Endothelial cell of umbilical vein (primary cell): Measurements from ENCODE around the gene IRF2. TPM values are rescaled to one million over a fixed set of nuclear protein-coding genes. Genes with fewer than 3 reads are reported as not detected.

Experiments used
- BruUV-seq: library from RNA; stranded (reverse); fragments of 400-500 nt; replicated peaks from 2 replicates; lab custom pipeline; 2021; lab: Mats Ljungman, UMichigan
- CTCF ChIA-PET: fragments of 300-600, 350-600 bp; sonication (Branson Sonifier 250); formaldehyde crosslinking; loops from one replicate; lab custom pipeline; 2021; ENCODE audit warnings: antibody characterized with exemption, inconsistent platforms; lab: Charles Lee
- POLR2A ChIA-PET: fragments of 300-600, 350-600 bp; sonication (Branson Sonifier 250); formaldehyde crosslinking; loops from one replicate; lab custom pipeline; 2021; ENCODE audit warnings: antibody characterized with exemption, inconsistent platforms; lab: Charles Lee
- DNase-seq: peaks from one replicate; pipeline ENCODE4 v3.0.0-alpha.2; 2011; ENCODE audit warnings: low read depth, low spot score
- FAIRE-seq: peaks from 2 replicates; lab custom pipeline; 2011; peaks lifted over from hg19 to GRCh38; lab: Jason Lieb, UNC
- H2AFZ ChIP-seq: 2 replicates; pipeline ENCODE4 v1.6.0; 2012; ENCODE audit warnings: low read depth, low read length, control low read depth, inconsistent platforms
- H3K27ac ChIP-seq: 2 replicates; pipeline ENCODE4 v1.5.1; 2011; ENCODE audit warnings: low read depth, mild to moderate bottlenecking, control low read depth, low read length, moderate library complexity; ENCODE audit not compliant: insufficient read depth
- H3K27me3 ChIP-seq, 2 experiments: 2 replicates each; pipeline versions ENCODE4 v1.6.0 to v1.6.1; 2011; ENCODE audit warnings: low read length in 2 of 2, mixed read lengths in 1 of 2; ENCODE audit not compliant: control insufficient read depth in 2 of 2, insufficient read depth in 2 of 2
- H3K36me3 ChIP-seq, 2 experiments: 2 replicates in 1 of 2; 3 replicates in 1 of 2; pipeline ENCODE4 v1.5.1; 2011; ENCODE audit warnings: low read length in 2 of 2, mild to moderate bottlenecking in 1 of 2, moderate library complexity in 1 of 2; ENCODE audit not compliant: control insufficient read depth in 2 of 2, insufficient read depth in 2 of 2; ENCODE audit errors: extremely low read depth in 1 of 2
- H3K4me1 ChIP-seq: 3 replicates; pipeline ENCODE4 v1.5.1; 2011; ENCODE audit warnings: mild to moderate bottlenecking, low read length; ENCODE audit not compliant: control insufficient read depth, insufficient read depth; ENCODE audit errors: extremely low read depth
- H3K4me2 ChIP-seq: 2 replicates; pipeline ENCODE4 v1.6.1; 2011; ENCODE audit warnings: low read length, control low read depth, mixed read lengths; ENCODE audit not compliant: insufficient read depth
- H3K4me3 ChIP-seq, 3 experiments: fragments of 200-600 bp in 1 of 3; sonication (generic), shearing (Covaris generic) in 1 of 3; replicated peaks in 1 of 3; 2 replicates each; pipeline ENCODE4 v1.5.1; 2011 to 2016; ENCODE audit warnings: control low read depth in 3 of 3, low read length in 3 of 3, mild to moderate bottlenecking in 2 of 3, inconsistent platforms in 1 of 3, low read depth in 1 of 3, moderate library complexity in 1 of 3; ENCODE audit not compliant: insufficient read depth in 1 of 3
- H3K79me2 ChIP-seq: 2 replicates; pipeline ENCODE4 v1.6.0; 2012; ENCODE audit warnings: low read length, inconsistent platforms; ENCODE audit not compliant: control insufficient read depth, insufficient read depth
- H3K9ac ChIP-seq: replicated peaks from 2 replicates; pipeline ENCODE3; 2011; ENCODE audit warnings: low read length, control low read depth; ENCODE audit not compliant: insufficient read depth; ENCODE audit errors: extremely low read depth
- H3K9me1 ChIP-seq: replicated peaks from 3 replicates; pipeline ENCODE4 v1.6.0; 2011; ENCODE audit warnings: mild to moderate bottlenecking, low read length; ENCODE audit not compliant: control insufficient read depth, insufficient read depth; ENCODE audit errors: extremely low read depth
- H3K9me3 ChIP-seq: replicated peaks from 2 replicates; pipeline ENCODE4 v1.5.1; 2012; ENCODE audit warnings: low read length, inconsistent platforms; ENCODE audit not compliant: control insufficient read depth, insufficient read depth
- H4K20me1 ChIP-seq: replicated peaks from 2 replicates; pipeline ENCODE3; 2011; ENCODE audit warnings: mild to moderate bottlenecking, low read length; ENCODE audit not compliant: control insufficient read depth, insufficient read depth; ENCODE audit errors: extremely low read depth
- EZH2 ChIP-seq: IDR thresholded peaks from 2 replicates; pipeline ENCODE4 v1.6.1; 2012; ENCODE audit warnings: borderline replicate concordance, low read depth, mild to moderate bottlenecking, moderate library complexity, low read length, inconsistent platforms; ENCODE audit not compliant: severe bottlenecking
- FOS ChIP-seq: IDR thresholded peaks from 2 replicates; pipeline ENCODE4 v1.6.1; 2011; ENCODE audit warnings: mild to moderate bottlenecking, low read length, moderate library complexity, borderline replicate concordance; ENCODE audit not compliant: insufficient read depth
- GATA2 ChIP-seq: IDR thresholded peaks from 2 replicates; pipeline ENCODE4 v1.7.0; 2011; ENCODE audit warnings: low read depth, mild to moderate bottlenecking, moderate library complexity, mixed read lengths, low read length; ENCODE audit not compliant: insufficient read length, insufficient read depth
- JUN ChIP-seq: IDR thresholded peaks from 2 replicates; pipeline ENCODE4 v1.6.1; 2011; ENCODE audit warnings: borderline replicate concordance, low read depth; ENCODE audit not compliant: insufficient read length, insufficient read depth
- MYC ChIP-seq: IDR thresholded peaks from one replicate; pipeline ENCODE4 v1.6.1; 2011; ENCODE audit warnings: mild to moderate bottlenecking, low read depth, low read length
- POLR2A ChIP-seq: IDR thresholded peaks from 2 replicates; pipeline ENCODE4 v1.6.1; 2012; ENCODE audit warnings: low read depth, mild to moderate bottlenecking, control low read depth, low read length
- POLR2AphosphoS5 ChIP-seq: IDR thresholded peaks from 2 replicates; pipeline ENCODE4 v1.6.1; 2012; ENCODE audit warnings: low read depth, mild to moderate bottlenecking, control low read depth, low read length, moderate library complexity; ENCODE audit not compliant: insufficient read depth
- dilution Hi-C: fragments of 300-500 bp; cut with MboI; formaldehyde crosslinking; loops from one replicate; pipeline ENCODE4 v1.15.0; 2019; ENCODE audit warnings: low sequenced_read_pairs; ENCODE audit not compliant: extremely low pct_ligation_motif_present
- intact Hi-C: fragments of 100-400 bp; cut with micrococcal nuclease; formaldehyde crosslinking; loops from one replicate; pipeline ENCODE4 v1.10.0; 2022
- polyA plus RNA-seq, 4 experiments: library from polyadenylated mRNA; depleted of rRNA in 3 of 4; stranded (reverse) in 3 of 4; unstranded in 1 of 4; fragments of >200 nt; gene quantifications; 2 replicates each; pipeline versions ENCODE4 v1.2.1 to v1.2.3, GENCODE V29; 2011 to 2012; ENCODE audit warnings: missing spikeins in 1 of 4
- total RNA-seq: library from RNA; stranded (reverse); gene quantifications from 2 replicates; pipeline ENCODE4 v1.2.3, GENCODE V29; 2021
- TF ChIP-seq, protein P1 (sequence below), 2 donors: IDR thresholded peaks; 1 replicate in 1 of 2; 2 replicates in 1 of 2; pipeline ENCODE4 v1.5.1; 2011; ENCODE audit warnings: low read length in 2 of 2, mild to moderate bottlenecking in 2 of 2, moderate library complexity in 2 of 2, control low read depth in 1 of 2, inconsistent platforms in 1 of 2, low read depth in 1 of 2; ENCODE audit not compliant: insufficient read depth in 1 of 2; ENCODE audit errors: extremely low read depth in 1 of 2
- TF ChIP-seq, protein P2 (sequence below): IDR thresholded peaks from 2 replicates; pipeline ENCODE4 v1.6.1; 2011; ENCODE audit not compliant: insufficient read depth, insufficient read length

The IRF2 gene
- total and polyA plus RNA-seq, 2 donors (not counting 3 experiments of a cell fraction or from before 2014, with no cell fraction given): 26.9 to 27.6 TPM

GRCh38 chr4:184357772-184358171, 116.6 kb downstream of the IRF2 start:
- no peak overlapping the region for H3K4me2 ChIP-seq
- no peak for DNase-seq
- POLR2A ChIA-PET: no interaction called here
- TF ChIP-seq POLR2A: no peak
- TF ChIP-seq GATA2: no peak
- TF ChIP-seq JUN: no peak
- no peak for TF ChIP-seq EZH2
- CTCF ChIA-PET: interaction anchor here (1.5 to 1.6 kb wide), 2 partner anchors 93 to 180 kb away, joined by 4 to 6 read pairs; no protein-coding TSS in a partner anchor
- H3K79me2 ChIP-seq: no peaks in the 10 kb centered on the region
- no peak overlapping the region for H3K4me3 ChIP-seq
- H3K9me1 ChIP-seq: no peaks in the 10 kb centered on the region
- H3K9me3 ChIP-seq: no peaks in the 10 kb centered on the region
- H3K27ac ChIP-seq: no peak overlapping the region
- no peak for FAIRE-seq
- peaks cover 13% of the 10 kb centered on the region for H3K4me1 ChIP-seq
- no peak overlapping the region for H3K9ac ChIP-seq
- intact Hi-C loops (no loop called here), dilution Hi-C loops (no loop called here)
- H3K36me3 ChIP-seq: no peaks in the 10 kb centered on the region
- no peaks in the 10 kb centered on the region for H4K20me1 ChIP-seq
- no peak overlapping the region for H2AFZ ChIP-seq
- no peaks in the 10 kb centered on the region for H3K27me3 ChIP-seq
- no TSS peak for BruUV-seq

GRCh38 chr4:184357165-184357564, 117.2 kb downstream of the IRF2 start:
- peaks cover 13% of the 10 kb centered on the region for H3K4me1 ChIP-seq
- no TSS peak for BruUV-seq
- H3K9me3 ChIP-seq: no peaks in the 10 kb centered on the region
- dilution Hi-C loops (no loop called here), intact Hi-C loops (no loop called here)
- no peaks in the 10 kb centered on the region for H3K9me1 ChIP-seq
- H3K27ac ChIP-seq: no peak overlapping the region
- no peak overlapping the region for H3K9ac ChIP-seq
- FAIRE-seq (no peak), DNase-seq (no peak)
- H3K4me2 ChIP-seq: no peak overlapping the region
- no peaks in the 10 kb centered on the region for H3K79me2 ChIP-seq
- no peaks in the 10 kb centered on the region for H3K27me3 ChIP-seq
- TF ChIP-seq, protein P1, sequence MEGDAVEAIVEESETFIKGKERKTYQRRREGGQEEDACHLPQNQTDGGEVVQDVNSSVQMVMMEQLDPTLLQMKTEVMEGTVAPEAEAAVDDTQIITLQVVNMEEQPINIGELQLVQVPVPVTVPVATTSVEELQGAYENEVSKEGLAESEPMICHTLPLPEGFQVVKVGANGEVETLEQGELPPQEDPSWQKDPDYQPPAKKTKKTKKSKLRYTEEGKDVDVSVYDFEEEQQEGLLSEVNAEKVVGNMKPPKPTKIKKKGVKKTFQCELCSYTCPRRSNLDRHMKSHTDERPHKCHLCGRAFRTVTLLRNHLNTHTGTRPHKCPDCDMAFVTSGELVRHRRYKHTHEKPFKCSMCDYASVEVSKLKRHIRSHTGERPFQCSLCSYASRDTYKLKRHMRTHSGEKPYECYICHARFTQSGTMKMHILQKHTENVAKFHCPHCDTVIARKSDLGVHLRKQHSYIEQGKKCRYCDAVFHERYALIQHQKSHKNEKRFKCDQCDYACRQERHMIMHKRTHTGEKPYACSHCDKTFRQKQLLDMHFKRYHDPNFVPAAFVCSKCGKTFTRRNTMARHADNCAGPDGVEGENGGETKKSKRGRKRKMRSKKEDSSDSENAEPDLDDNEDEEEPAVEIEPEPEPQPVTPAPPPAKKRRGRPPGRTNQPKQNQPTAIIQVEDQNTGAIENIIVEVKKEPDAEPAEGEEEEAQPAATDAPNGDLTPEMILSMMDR (IDR thresholded peaks at IDR 0.05; ENCODE audit: extremely low read depth in 1 of 2, insufficient read depth in 1 of 2, low read depth in 1 of 2, low read length in 2 of 2): no peak
- no peak for TF ChIP-seq POLR2A
- TF ChIP-seq POLR2AphosphoS5: no peak
- no peak for TF ChIP-seq JUN
- no peak for TF ChIP-seq FOS
- TF ChIP-seq GATA2: no peak
- TF ChIP-seq, protein P2, sequence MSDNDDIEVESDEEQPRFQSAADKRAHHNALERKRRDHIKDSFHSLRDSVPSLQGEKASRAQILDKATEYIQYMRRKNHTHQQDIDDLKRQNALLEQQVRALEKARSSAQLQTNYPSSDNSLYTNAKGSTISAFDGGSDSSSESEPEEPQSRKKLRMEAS: no peak
- no peak for TF ChIP-seq EZH2
- TF ChIP-seq MYC: no peak
- ChIA-PET POLR2A (no interaction called here), CTCF (interaction anchor here (1.1 to 1.6 kb wide), 3 partner anchors 86 to 180 kb away, joined by 3 to 6 read pairs (median 4); no protein-coding TSS in a partner anchor)
- no peak overlapping the region for H3K4me3 ChIP-seq
- no peaks in the 10 kb centered on the region for H3K36me3 ChIP-seq
- no peak overlapping the region for H2AFZ ChIP-seq
- H4K20me1 ChIP-seq: no peaks in the 10 kb centered on the region
